HG02973 (cell line): ENCODE results near the gene FBXL4.
A peak's percentile ranks its signal among the peaks of the same experiment; 100 is the strongest.

Experiments
- ATAC-seq: cut with Tn5 transposase; IDR thresholded peaks from one replicate; pipeline ENCODE4 v1.9.1; 2021; ENCODE audit warnings: moderate library complexity; ENCODE audit not compliant: unreplicated experiment

FBXL4 gene

DNA sequence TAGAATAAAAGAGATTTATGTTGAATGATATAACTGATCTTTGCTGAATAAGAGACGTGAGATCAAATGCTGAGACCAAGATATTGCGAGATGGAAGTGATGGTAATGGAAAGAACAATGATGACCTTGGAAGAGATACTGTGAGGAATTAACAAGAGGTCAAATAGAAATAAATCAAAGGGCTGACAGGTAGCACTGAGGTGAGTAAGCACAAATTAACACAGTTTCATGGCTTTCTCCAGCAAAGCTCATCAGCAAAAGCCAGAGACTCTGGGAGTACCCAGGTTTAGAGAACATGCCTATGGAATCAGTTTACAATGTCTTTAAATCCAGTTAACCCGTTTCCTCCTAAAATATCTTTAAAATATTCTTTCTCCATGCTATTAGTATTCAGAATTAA, 60.1 kb downstream of the FBXL4 start:
- no peak for ATAC-seq

DNA sequence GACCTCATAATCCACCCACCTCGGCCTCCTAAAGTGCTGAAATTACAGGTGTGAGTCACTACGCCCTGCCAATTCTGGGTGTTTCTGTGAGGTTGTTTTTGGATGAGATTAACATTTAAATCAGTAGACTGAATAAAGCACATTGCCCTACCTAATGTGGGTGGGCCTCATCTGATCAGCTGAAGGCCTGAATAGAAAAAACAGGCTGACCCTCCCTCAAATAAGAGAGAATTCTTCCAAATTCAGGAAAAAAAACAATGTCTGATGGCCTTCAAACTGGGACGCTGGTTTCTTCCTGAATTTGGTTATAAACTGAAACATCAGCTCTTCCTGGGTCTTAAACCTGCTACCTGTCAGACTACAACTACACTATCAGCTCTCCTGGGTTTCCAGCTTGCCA, 62.4 kb downstream of the FBXL4 start:
- ATAC-seq = no peak

DNA sequence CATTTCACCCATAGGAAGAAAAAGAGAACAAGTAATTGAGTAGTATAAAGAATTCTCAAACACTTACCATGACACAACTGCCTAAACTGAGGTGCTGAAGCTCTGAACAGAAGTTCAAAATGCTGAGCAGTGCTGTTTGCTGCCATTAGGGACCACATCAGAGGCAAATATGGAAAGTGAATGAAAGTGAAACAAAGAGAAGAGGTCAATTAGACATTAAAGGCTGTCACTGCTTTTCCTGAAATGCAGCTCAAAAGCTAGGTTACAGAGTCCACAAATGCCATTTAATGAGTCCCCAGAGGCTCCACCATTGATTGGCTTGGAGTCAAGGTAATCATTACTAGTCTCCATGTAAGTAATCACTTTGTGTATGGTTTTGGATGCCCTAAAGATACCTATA, 67.3 kb downstream of the FBXL4 start:
- ATAC-seq = peak; percentile 84

DNA sequence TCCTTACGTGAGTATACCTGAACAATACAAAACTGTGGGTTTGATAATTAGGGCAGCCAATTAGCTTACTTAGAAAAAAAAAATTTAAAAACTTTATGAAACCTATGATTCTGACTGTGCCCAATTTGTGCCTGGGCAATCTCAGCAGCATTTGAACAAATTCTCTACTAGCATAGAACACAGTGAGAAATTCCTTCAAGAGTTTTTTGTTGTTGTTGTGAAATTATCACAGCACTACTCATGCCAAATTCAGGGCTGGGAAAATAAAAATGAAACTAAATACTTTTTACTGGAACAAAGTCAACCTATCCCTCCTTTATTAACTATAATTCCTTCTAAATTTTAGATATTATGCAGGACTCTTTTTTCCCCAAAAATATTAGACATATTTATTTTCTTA, 70.5 kb downstream of the FBXL4 start:
- ATAC-seq = no peak

DNA sequence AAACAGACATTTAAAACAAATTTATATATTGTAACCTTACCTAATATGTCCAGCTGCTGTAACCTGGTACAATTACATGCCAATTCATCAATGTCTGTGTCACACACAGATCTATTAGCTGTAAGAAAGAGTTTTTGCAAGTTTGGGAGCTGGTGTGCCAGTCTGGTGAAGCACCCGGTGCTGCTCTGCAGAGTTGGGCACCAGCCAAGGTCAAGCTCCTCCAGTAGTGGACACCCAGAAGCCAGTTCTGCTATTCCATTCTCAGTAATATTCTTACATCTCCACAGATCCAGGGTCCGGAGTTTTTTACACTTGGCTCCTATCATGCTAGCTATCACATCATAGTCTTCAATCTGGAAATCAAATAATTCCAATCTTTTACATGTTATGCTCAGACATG, 72.4 kb downstream of the FBXL4 start:
- ATAC-seq = no peak

DNA sequence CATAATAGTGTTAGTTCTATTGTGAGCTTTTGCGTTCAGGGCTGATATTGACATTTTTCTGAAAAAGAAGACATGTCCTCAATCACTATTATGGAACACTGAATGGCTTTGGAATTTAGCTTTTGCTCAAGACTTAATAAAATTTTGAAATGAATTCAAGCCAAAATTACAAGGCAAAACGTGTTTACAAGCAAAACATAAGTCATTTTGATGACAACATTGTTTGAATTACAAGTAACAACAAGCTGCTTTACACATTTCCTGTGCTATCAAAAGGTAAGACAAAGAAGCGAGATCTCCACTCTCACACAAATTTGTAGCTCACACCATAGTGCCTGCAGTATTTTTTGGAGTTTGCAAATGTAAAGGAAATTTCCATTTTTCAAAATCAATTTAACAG, 75.9 kb downstream of the FBXL4 start:
- ATAC-seq = no peak

DNA sequence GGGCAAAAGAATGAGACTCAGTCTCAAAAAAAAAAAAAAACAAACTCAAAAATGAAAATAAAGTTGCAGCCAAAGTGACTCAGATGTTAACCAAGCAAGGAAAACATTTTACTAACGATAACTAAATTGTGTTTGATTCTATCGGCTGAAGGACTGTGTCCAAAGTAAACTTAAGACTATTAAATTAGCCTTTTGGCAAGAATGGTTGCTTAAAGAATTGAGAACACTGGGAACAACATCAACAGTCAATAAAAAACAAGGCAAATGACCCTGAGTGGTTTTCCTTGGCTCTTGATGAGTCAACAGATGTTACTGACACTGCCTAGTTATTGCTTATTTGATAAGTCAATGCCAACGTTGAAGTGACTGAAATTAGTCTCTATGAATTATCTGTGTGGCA, 76.7 kb downstream of the FBXL4 start:
- no peak for ATAC-seq

DNA sequence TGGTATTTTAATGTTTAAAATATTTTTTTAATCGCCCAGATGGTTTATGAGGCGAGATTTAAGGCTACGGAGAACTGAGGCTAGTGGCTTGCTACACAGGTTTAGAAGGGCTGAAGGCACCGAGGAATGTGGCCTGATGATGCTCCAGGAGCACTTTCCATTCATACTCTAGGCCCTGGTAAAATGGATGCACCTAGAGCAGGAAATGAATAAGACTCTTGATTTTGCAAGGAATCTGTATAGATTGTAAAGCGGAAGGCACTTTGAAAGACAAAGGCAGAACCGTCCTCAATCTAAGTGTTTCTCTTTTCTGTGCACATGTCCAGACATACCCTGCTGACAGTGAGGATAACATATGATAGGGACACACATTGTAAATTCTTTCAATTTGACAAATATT, 83.2 kb downstream of the FBXL4 start:
- no peak for ATAC-seq

DNA sequence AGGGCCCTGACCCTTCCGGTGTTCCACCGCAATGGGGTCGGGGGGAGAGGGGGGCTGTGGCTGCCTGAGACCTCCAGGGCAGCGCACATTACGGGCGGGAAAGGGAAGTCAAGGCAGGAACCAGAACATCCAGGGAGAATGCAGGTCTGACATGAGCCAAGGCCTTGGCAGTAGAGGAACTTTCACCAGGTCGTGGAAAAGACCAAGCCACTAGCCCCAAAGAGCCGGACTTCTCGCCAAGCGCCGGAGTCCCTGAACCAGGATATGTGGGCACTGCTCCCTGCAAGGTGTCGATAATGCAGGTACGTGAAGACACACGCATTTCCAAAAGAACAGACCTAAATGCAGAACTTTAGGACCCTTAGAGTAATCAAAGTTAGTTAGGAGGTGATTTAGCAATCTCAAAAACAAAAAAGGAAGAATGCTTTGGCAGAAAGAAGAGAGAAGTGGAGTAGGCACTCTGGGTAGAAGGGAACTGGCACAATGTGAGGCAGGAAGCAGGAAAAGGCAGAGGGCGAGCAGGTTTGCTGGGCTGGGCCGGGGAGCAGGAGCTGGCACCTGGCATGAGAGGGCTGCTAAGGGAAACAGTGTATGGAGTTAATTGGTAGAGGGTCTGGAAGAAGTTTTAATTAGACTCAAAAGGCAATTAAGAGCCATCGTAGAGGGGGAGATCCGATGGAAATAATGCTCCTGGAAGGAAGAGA, 99.1 kb downstream of the FBXL4 start:
- no peak for ATAC-seq

DNA sequence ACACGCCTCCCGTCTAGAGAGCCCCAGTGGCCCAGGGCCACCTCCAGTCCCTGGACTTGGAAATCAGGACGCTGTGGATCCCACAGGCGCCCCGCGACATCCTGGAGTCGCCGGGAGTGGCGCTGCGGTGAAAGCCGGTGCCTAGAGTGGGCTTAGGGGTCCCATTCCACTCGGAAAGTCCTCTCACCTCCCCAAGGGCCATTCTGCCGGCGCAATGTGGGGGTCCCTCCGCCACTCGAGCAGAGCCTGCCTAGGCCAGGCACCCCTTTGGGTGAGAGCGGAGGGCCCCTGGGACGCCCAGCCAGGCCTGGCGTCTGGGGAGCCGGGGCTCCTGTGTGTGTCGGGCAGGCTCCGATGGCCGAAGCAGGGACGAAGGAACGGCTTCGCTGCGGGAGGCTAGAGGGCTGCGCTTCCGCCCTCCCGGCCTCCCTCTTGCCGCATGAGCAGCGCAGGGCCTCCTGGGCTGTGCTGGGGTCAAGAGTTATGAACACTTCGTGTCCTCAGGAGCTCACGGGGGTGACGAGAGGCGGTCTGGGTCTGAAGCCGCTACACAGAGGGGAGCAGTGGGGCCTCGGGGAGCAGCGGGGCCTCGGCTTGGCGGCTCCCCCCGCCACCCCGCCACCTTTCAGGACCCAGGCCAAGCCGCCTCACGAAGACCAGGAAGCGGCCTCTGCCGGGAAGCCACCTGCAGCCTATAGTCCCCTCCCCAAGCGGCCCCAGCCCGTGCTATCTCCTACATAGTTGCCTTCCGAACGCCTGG, 99.8 kb downstream of the FBXL4 start:
- ATAC-seq = peak; percentile 43

DNA sequence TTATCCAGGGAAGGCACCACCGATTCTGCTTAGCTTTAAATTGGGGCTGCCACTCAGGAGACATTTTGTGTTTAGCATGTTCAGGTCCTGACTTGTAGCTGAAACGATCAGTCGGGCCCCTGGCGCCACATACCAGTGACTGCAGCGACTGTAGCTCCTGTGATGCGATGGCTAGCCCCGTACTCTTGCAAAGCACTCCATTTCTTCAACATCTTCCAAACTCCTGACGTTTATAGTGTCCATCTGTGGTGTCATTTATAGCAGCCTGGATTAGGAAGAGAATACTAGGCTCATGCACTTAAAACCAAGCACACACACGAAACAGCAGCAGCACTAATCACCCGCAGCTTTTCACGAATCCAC, 100.3 kb downstream of the FBXL4 start:
- no peak for ATAC-seq

DNA sequence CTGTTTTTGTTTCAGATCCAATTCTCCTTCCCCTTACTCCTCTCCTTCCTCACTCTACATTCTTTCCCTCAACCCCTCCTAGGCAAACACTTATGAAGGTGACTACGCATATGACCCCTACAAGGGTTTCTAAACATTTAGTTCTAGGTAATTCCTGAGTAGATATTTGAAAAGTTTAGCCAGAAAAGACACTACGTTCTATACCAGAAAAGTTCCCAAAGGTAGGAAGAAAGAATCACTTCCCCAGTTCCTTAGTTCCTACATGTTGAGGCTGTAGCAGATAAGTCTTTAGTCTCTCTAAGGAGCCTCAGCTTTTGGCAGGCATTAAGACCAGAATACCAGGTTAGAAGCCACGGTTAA, 101.7 kb downstream of the FBXL4 start:
- ATAC-seq = no peak

DNA sequence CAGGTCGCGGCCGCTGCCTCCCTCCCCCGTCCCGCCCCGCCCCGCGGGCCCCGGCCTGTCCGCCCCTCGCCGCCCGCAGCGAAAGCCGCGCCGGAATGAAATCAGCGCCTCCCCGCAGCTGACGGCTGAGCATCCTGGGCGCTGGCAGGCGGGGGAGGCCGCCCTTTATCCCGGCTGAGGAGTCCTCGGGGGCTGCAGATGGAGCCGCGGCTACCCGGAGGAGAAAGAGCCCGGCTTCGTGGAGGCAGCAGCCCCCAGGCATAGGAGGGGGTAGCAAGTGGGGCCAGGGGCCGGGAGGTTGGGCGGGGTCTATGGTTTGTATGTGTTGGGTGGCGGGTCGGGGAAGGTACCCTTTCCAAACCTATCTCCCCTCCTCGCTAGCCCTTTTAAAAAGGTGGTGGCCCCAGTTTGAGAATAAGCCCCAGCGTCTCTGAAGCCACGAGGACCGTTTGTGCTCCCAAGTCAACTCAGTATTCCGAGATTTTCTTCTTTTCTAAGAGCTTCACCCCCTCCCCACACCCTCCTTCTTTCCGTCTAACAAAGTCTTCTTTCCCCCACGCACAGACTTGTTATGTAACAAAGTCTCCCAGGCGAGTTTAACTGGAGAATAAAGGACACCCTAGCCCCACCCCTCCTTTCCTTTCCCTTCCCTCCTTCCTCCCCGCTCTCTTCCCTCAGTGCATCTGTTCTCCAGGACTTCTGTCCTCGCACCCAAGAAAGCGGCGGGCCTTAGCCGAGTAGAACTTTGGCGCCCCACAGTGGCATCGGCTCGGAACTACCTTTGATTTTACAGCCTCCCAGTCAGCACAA, 102.3 kb downstream of the FBXL4 start:
- ATAC-seq = peak; percentile 47

DNA sequence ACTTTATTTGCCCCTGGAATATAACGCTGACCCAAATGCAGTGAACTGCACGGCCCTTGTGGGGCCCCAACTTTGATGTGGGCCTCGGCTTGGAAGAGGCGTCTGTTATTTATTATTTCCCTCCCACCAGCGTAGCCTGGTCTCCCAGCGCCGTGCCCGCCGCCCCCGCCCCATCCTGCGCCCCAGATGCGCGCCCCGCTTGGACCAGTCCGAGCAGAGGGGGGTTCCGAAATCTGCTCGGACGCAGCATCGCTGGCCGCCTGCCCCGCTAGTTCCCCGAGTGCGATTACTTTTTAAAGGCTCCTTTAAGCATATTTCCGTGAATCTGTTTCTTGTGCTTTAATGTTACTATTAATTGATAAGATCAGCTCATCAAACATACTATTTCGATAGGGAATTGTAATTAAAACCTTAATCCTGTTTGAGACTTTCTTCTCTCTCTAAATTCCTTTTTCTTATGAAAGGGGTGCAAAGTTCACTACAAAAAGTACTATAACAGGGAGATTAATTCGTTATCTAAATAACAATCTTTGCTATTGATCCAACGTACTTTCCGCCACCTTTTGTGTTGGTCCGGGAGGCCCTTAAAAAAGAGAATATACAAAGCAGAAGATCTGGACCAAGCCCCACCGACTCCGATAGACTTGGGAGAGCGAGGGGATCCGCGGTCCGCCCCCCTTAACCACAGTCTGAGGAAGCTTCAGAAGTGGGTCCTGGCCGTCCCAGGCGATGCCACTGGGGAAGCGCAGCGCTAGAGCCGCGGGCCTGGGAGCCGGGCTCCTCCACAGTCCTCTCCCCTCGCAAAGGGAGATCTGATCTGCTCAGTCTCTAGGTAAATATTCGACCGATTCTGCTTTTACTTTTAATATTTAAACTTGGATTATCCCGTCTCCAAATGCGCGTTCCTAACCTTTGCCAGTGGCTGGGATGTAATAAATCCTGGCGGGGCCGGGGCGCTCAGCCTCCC, 103.2 kb downstream of the FBXL4 start:
- no peak for ATAC-seq

DNA sequence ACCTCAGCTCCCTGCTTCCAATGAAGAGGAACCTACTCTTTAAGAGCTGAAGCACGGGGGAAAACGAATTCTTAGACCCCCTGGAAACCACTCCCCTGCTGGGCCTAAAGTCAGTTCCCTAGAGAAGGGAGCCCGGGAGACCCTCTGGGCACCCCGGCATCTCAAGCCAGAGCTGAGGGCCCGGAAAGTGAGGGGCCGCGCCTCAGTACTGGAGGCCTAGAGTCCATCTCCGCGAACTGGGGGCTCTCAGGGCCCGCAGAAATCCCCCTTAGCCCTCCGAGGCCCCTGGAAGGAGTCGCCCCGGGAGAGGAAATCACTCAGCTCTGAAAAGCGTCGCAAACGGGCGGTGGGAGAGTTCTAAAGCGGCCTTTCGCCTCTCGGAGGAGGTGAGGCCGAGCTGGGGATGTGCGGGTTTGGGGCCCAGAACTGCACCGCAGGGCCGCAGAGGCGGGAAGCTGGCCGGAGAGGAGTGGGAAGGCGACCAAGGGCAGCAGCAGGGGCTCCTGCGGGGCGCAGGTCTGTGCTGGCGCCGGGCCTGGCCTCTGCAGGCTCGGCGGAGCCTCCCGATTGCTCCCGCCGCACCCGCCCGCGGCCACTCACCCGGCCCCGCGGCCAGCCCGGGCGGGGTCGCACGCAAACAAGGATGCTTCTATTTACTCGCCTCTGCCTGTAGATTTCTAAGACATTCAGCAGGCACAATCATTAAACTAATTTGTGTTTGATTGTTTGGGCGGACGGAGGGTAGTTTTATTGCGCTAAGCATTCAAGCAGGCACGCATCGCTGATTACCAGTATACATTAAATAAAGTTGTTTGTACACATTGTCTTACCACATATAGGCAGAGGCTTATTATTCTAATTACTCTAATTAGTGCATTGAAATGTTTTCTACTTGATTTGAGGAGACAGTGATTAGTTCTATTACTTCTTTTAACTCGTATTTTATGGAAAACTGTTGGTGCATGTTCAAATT, 104.2 kb downstream of the FBXL4 start:
- ATAC-seq = no peak

DNA sequence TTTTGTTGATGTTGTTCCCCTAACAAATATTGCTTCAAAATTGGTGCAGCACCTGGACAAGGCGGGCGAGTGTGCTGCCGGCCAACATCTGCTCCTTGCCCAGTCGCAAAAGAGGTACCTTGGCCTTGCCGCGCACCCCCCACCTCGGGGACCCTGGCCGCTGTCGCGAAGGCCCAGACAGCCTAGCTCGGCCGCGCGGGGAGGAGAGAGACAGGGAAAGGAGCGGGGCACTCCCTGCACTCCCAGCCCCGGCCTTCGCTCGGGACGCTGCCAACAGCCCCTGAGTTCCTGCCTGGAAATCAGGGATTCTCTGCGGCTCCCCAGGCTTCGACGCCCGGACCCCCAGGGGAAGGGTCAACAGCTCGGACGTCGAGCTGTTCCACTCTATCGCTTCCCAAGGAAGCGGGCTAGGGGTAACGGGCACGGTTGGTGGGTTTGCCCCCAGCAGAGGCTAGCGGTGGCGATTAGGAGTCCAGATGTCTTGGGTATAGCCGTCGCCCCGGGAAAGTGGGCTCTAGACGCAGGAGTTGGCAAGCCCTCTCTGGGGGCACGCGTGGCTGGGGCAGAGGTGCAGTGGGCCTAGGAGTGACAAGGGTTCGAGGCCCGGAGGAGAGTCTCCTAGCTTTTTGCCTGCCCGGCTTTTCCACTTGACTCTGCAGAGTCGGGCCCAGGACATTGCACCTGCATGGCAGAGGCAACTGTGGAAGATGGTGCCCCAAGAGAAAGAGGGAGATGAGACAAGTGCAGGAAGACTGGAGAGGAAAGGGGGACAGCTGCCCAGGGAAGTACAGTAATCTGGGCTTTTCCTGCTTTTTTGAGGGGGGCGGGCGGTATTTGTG, 105.2 kb downstream of the FBXL4 start:
- no peak for ATAC-seq

DNA sequence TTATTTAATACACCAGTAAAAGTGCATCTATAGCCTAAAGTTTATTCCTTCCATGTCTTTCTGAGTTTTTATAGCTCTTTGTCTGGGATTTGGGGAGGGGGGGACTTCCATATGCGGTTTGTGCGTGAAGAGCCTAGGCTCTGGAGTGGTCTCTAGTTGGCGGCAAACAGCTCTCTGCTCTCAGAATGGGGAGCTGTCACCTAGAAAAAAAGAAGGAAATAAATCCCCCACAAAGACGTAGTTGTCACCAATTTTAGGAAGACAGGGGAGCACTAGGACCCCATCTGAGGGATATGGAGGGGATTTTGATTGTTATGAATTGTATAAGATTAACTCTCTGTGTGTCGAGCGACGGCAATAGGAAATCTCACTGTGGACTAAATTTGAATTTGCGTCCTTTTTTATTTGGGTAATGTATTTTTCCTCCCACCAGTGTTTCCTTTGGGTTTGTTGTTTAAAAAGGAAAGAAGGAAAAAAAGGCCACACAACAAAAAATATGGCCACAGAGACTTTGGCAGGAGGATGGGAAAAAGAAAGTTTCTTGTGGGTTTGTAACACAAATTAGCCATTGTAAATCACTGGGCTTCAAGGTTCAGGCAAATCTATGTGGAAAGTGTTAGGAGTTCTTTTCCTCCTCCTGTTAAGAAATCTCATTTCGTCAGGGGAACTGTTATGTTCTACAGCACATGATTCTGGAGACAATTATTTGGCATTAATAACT, 106.0 kb downstream of the FBXL4 start:
- ATAC-seq = no peak

DNA sequence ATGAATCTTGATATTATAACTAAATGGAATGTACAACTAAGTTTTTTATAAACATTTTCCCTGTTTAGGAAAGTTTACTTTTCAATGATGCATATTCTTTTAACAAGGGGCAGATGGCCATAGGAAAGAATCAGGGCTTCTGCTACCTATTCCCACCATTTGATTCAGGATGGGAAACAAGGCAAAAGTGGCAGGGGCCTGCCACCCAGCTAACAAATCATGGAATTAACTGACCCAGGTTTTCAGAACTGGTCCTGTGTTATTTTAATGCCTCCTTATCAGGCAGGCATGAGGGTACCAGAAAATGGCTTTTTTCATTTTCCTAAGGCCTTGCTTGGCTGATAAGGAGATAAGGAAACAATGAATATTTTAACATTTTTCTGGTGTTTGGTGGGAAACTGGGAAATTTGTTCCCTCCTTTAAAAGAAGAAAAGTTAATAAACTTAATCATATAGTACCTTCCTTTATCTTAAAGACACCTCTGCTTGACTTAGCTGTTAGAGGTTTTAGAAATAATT, 106.7 kb downstream of the FBXL4 start:
- ATAC-seq = no peak
